Choroid plexus epithelial cell (primary cell): ENCODE measurements around the gene TFR2.
A peak's percentile ranks its signal among the peaks of the same experiment; 100 is the strongest.

ENCODE experiments used
- DNase-seq: peaks from one replicate; pipeline ENCODE4 v3.0.0-alpha.2; 2010; ENCODE audit warnings: low read depth
- H3K4me3 ChIP-seq: 2 replicates; pipeline ENCODE4 v1.5.1; 2011; ENCODE audit warnings: low read depth, mild to moderate bottlenecking, control low read depth, low read length, moderate library complexity
- CTCF ChIP-seq: conservative IDR thresholded peaks from 2 replicates; pipeline ENCODE4 v1.5.1; 2011; ENCODE audit warnings: low read depth, mild to moderate bottlenecking, control low read depth, inconsistent platforms, low read length, moderate library complexity

The TFR2 gene

DNA sequence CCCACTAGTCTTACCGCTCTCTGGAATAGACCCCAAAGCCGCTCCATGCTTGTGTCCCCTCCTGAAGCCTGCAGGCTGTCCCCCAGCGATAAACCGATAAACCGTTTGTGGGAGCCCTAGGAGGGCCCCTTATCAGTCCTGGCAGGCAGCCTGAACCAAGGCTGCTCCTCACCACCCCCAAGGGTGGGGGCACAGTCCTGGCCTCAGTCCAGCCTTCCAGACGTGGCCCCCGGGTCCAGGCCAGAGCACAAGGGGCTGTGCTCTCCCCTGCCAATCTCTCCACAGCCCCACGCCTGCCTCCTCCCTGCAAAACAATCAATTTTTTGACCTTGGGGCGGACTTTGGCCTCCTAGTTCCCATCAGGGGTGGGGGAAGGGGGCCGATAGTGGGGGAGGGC is at the start of gene TFR2:
TFR2 (minus strand) TSS at position 90 of the 397 bp plus-strand sequence; CDS start at position 47, 43 bp downstream.
- no peak for TF ChIP-seq CTCF
- DNase-seq, result no peak
- no peak within 1 kb of the TSS for H3K4me3 ChIP-seq

- no peak overlapping the region for H3K4me3 ChIP-seq
- no peak for DNase-seq
- no peak for TF ChIP-seq CTCF
Observed at GRCh38 chr7:100689230-100690135, 48.1 kb upstream of the TFR2 start.

DNA sequence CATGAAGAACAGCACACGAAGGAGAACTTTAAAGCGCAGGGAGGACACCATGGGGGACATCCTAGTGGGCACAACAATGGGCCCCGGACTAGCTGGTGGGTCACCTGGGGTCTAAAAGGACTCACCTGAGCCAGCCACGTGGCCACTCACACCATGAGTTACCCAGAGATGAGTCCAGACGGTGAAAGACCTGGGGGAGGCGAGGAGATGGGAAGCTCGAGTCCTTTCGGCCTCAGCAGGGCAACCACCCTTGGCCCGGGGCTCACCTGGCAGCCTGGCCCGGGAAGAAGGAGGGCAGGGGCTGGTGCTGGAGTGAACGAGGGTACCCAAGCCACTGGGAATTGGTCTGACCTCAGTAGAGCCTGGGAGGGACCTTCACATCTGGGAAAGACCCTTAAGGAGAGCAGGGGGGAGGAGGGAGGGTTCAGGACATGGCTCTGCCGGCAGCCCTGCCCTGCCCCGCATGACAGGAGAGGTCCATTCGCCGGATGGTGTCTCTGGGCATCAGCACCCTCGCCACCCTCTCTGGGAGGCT is 47.0 kb upstream of the TFR2 start:
- no peak for TF ChIP-seq CTCF
- H3K4me3 ChIP-seq, result no peak overlapping the region
- DNase-seq, result no peak

DNA sequence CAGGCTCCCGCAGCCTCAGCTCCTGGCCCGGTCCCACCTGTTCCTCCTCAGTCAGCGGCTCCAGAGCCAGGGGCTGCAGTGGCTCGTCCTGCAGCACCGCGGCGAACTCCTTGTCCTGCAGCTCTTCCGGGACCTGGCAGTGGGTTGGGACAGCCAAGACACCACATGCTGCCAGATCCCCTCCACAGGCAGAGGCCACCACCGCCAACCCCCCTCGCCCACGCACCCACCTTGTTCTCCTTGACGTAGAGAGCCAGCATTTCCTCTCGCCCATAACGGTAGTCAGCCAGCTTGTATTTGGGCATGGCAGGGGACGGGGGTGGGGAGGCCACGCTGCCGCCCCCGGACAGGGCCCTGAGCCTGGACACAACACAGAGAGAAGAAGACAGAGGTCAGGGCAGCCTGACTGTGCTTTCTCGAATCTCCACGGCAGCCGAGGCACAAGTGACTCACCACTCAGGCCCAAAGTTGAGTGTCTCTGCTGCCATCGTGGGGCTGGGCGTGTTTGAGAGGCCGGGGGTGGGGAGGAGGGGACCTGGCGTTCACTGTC is 46.5 kb upstream of the TFR2 start:
- no peak for TF ChIP-seq CTCF
- DNase-seq, result peak; percentile 34
- H3K4me3 ChIP-seq, result no peak overlapping the region

DNA sequence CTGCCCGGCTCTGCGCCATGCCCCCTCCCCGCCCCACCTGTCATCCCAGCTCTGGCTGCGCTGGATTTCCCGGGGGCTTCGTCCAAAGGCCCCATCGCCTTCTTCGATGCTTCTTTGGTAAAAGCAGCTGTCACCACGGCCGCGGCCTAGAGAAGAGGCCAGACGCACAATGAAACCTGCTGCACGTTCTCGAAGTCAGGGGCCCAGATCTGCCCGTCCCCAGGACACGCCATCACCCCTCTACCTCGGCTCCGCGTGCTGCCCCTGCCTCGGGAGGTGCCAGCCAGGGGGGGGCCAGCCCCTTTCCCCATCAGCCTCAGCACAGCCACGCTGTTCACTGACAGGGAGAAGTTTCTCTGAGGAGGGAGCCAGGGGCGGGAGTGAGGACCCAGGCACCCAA is 45.9 kb upstream of the TFR2 start:
- H3K4me3 ChIP-seq, result no peak overlapping the region
- no peak for DNase-seq
- no peak for TF ChIP-seq CTCF

DNA sequence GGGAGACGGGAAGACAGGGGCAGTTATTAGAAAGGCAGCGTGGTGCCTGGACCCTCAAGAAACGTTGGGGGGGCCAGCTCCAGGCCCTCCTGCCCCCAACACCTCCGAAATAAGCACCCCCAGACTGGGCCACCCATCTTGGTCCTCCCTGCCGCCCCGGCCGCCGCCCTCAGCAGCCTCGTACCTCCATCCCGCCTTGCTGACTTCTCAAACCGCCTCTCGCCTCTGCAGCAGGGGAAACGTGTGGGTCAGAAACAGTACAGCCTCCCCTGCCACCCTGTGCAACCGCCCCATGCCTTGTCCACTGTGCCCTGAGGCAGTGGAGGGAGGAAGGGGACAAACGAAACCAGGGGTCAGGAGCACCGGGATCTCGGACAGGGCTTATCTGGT is 45.5 kb upstream of the TFR2 start:
- H3K4me3 ChIP-seq, result no peak overlapping the region
- no peak for DNase-seq
- TF ChIP-seq CTCF, result no peak
